ENCODE results near the gene SLC8B1.

DNA sequence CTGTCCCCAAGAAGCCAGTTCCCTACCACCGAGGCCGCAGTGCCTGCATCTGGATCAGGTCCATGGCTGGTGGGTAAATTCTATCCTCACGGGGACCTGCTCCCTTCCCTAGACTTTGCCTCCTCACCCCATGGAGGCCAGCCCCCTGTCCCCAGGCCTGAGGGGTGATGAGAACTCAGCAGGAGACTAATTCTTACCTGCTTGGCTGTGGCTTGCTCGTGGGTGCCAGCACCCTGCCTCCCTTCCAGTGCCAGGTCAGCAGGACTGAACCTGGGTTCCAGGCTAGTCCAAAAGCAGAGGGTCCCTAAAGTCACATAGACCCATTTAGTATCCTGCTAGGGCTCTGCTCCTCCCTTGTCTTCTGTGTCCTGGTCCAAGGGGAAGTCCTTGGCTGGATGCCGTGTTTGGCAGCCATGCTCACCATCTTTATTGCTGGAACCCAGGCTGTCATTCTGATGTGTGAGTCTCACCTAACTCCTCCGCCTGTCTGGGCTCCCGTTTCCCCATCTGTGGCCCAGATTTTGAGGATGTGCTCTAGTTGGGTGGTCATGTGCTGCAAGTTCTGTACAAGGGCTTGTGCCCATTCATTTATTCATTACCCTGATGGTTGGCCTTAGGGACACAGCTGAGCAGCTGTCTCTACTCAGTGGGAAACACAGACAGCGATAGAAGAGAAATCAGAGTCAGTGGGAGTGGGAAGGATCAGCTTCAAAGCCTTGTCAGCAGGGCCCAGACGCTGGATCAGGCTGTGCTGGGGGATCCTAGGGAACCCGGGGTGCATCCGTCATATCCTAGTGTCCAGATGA is 24.4 kb upstream of the SLC8B1 start:
- TF ChIP-seq, protein P1, sequence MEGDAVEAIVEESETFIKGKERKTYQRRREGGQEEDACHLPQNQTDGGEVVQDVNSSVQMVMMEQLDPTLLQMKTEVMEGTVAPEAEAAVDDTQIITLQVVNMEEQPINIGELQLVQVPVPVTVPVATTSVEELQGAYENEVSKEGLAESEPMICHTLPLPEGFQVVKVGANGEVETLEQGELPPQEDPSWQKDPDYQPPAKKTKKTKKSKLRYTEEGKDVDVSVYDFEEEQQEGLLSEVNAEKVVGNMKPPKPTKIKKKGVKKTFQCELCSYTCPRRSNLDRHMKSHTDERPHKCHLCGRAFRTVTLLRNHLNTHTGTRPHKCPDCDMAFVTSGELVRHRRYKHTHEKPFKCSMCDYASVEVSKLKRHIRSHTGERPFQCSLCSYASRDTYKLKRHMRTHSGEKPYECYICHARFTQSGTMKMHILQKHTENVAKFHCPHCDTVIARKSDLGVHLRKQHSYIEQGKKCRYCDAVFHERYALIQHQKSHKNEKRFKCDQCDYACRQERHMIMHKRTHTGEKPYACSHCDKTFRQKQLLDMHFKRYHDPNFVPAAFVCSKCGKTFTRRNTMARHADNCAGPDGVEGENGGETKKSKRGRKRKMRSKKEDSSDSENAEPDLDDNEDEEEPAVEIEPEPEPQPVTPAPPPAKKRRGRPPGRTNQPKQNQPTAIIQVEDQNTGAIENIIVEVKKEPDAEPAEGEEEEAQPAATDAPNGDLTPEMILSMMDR (conservative IDR thresholded peaks at IDR 0.05; ENCODE audit: low read depth, low read length), result no peak
- TF ChIP-seq RCOR1 (IDR thresholded peaks at IDR 0.05; ENCODE audit: insufficient replicate concordance, low read length), result no peak

All from IMR-90 (cell line).